Psoas muscle (tissue), 8 donors: ENCODE measurements around the gene MYL3. TPM values are rescaled to one million over a fixed set of nuclear protein-coding genes. Genes with fewer than 3 reads are reported as not detected.

ENCODE experiments used
- ATAC-seq, 4 donors: fragments of 200-7000 bp; cut with Tn5 transposase; one replicate each; pipeline ENCODE4 v1.9.1; 2020; ENCODE audit warnings: moderate library complexity in 3 of 4, mild to moderate bottlenecking in 2 of 4
- DNase-seq, 2 donors: peaks; one replicate each; pipeline ENCODE4 v3.0.0-alpha.2; 2020
- H3K27ac ChIP-seq: fragments of 200-600 bp; one replicate; pipeline ENCODE4 v1.8.0; 2022
- H3K27me3 ChIP-seq, 3 donors: fragments of 200-600 bp in 1 of 3; one replicate each; pipeline versions ENCODE4 v1.6.1 to v1.8.0; 2013 to 2022; ENCODE audit warnings: low read length in 2 of 3, mild to moderate bottlenecking in 2 of 3, moderate library complexity in 1 of 3; ENCODE audit not compliant: insufficient read depth in 3 of 3
- H3K36me3 ChIP-seq, 2 donors: fragments of 200-600 bp in 1 of 2; one replicate each; pipeline versions ENCODE4 v1.6.1 to v1.8.0; 2013 to 2022; ENCODE audit warnings: low read depth in 1 of 2, mild to moderate bottlenecking in 1 of 2, moderate library complexity in 1 of 2; ENCODE audit not compliant: insufficient read depth in 1 of 2
- H3K4me1 ChIP-seq: fragments of 200-600 bp; one replicate; pipeline ENCODE4 v1.8.0; 2022
- H3K4me3 ChIP-seq: fragments of 200-600 bp; one replicate; pipeline ENCODE4 v1.8.0; 2022; ENCODE audit warnings: mild to moderate bottlenecking
- H3K9me3 ChIP-seq: fragments of 200-600 bp; one replicate; pipeline ENCODE4 v1.8.0; 2022
- WGBS, 3 donors: extraction: QIAGEN DNeasy Blood & Tissue Kit; methylation state at CpG; one replicate each; pipeline versions ENCODE4 v1.1.6 to v1.1.7; 2013; 5-methylcytosine and 5-hydroxymethylcytosine counted together
- intact Hi-C, 2 donors: fragments of 100-400 bp; cut with DNase I; formaldehyde crosslinking; loops; one replicate each; pipeline versions ENCODE4 v1.11.0 to v1.14.2; 2022
- polyA plus RNA-seq, 3 donors: library from polyadenylated mRNA; stranded (reverse); fragments of 200-250 nt; gene quantifications; one replicate each; pipeline ENCODE4 v1.2.3, GENCODE V29; 2013
- total RNA-seq, 4 donors: library from RNA; stranded (reverse); fragmentation: NEBNext Ultra II Directional in 2 of 4; extraction: Animal tissue kit (Norgen Biotek cat#: 25700) in 2 of 4; gene quantifications; one replicate each; pipeline versions ENCODE4 v1.2.1 to v1.2.4, GENCODE V29; 2021 to 2023
- TF ChIP-seq, protein P1 (sequence below): fragments of 200-600 bp; IDR thresholded peaks from one replicate; pipeline ENCODE4 v1.8.0; 2022; ENCODE audit warnings: antibody characterized with exemption
- donor health status: healthy with polysubstance abuse.
- donor health status: DM: no; HTN: no; CAD: no; lungs with moderate emphysema.
- donor health status: Bipolar disorder and iron deficiency.
- donor health status: healthy.
- donor health status: DM: yes; HTN: yes; CAD: no.
- donor health status: DM: no; HTN: no; CAD: no.
- donor health status: DM: no; HTN: no; CAD: no.
- donor health status: DM: yes; HTN: yes; CAD: no.

MYL3 gene
- total and polyA plus RNA-seq, 7 donors: 395 to 3,091 (median 1,482) TPM

- no peak overlapping the region for H3K27ac ChIP-seq
- intact Hi-C loops: no loop called here
- 90 to 97% (median 93%) methylated on average over 7 of the region's 7 CpGs for WGBS, 3 donors
- no peak for ATAC-seq
- no peaks in the 10 kb centered on the region for H3K36me3 ChIP-seq
- no peaks in the 10 kb centered on the region for H3K9me3 ChIP-seq
- no peak for DNase-seq
- no peak overlapping the region for H3K4me3 ChIP-seq
- peaks cover 0 to 42% (median 4%) of the 10 kb centered on the region in 3 donors for H3K27me3 ChIP-seq
- peaks cover 4% of the 10 kb centered on the region for H3K4me1 ChIP-seq
- TF ChIP-seq, protein P1, sequence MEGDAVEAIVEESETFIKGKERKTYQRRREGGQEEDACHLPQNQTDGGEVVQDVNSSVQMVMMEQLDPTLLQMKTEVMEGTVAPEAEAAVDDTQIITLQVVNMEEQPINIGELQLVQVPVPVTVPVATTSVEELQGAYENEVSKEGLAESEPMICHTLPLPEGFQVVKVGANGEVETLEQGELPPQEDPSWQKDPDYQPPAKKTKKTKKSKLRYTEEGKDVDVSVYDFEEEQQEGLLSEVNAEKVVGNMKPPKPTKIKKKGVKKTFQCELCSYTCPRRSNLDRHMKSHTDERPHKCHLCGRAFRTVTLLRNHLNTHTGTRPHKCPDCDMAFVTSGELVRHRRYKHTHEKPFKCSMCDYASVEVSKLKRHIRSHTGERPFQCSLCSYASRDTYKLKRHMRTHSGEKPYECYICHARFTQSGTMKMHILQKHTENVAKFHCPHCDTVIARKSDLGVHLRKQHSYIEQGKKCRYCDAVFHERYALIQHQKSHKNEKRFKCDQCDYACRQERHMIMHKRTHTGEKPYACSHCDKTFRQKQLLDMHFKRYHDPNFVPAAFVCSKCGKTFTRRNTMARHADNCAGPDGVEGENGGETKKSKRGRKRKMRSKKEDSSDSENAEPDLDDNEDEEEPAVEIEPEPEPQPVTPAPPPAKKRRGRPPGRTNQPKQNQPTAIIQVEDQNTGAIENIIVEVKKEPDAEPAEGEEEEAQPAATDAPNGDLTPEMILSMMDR: no peak
These were observed 21.7 kb upstream of the MYL3 start for GRCh38 chr3:46884929-46885328.

DNA sequence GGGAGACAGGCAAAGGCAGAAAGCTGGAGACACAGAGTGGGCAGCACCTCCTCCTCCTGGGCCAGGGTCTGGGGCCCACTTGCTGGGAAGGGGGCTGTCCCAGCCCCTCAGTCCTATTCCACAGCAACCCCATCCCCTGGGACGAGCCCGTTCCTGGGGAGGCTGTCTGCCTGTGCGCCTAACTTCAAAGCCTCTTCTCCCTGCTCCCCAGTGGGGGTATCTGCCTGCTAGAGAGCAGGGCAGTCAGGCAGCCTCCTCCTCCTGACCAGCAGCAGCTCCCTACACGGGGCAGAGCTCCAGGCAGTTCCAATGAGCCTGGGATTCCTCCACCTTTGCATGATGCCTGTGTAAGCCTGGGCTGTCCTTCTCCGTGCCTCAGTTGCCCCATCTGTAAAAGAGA lies 21.2 kb upstream of the MYL3 start:
- Histone ChIP-seq H3K27me3 (peaks cover 0 to 42% (median 4%) of the 10 kb centered on the region in 3 donors), H3K27ac (no peak overlapping the region), H3K4me1 (peaks cover 4% of the 10 kb centered on the region), H3K4me3 (no peak overlapping the region), H3K36me3 (no peaks in the 10 kb centered on the region), H3K9me3 (no peaks in the 10 kb centered on the region)
- ATAC-seq (no peak), DNase-seq (no peak)
- WGBS, 3 donors: 77 to 84% (median 82%) methylated on average over 5 of the region's 5 CpGs
- TF ChIP-seq, protein P1: no peak
- intact Hi-C loops: no loop called here

GRCh38 chr3:46883830-46884185 lies 20.6 kb upstream of the MYL3 start:
- Histone ChIP-seq H3K9me3 (no peaks in the 10 kb centered on the region), H3K27ac (no peak overlapping the region), H3K4me1 (peaks cover 4% of the 10 kb centered on the region), H3K27me3 (peaks cover 0 to 42% (median 4%) of the 10 kb centered on the region in 3 donors), H3K4me3 (peak overlapping the region; percentile 71), H3K36me3 (no peaks in the 10 kb centered on the region)
- WGBS, 3 donors: 74 to 79% (median 74%) methylated on average over 4 of the region's 4 CpGs
- TF ChIP-seq, protein P1: no peak
- no peak for ATAC-seq
- intact Hi-C loops: no loop called here
- no peak for DNase-seq

DNA sequence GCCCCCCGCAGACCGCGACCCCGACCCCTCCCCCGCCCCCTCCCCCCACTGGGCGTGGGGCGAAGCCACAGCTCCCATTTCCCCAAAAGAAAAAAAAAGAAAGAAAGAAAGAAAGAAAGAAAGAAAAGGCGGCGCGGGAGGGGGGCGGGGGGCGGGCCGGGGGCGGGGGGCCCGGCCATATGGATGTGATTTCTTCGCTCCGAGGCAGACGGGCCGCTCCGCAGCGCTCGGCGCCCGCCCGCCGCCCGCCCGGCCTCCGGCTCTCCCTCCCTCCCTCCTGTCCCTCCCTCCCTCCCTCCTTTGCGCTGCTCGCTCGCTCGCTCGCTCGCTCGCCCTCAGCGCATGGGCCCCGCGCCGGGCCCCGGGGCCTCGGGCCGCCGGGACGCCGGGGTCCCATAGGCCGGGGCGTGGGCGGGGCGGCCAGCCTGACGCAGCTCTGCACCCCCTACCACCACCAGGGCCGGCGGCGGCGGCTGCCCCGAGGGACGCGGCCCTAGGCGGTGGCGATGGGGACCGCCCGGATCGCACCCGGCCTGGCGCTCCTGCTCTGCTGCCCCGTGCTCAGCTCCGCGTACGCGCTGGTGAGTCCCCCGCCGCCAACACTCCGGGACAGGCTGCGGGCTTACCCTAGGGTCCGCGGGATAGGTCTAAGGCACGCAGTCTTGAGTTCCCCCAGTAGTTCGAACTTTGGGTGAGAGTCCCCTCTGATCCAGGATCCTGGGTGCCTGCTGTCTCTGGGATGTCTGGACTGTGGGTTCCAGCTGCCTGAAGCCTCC lies 20.0 kb upstream of the MYL3 start:
- peak overlapping the region; percentile 71 for H3K4me3 ChIP-seq
- no peak overlapping the region for H3K27ac ChIP-seq
- ATAC-seq (peak; percentile 34 to 74 (median 62)), DNase-seq (no peak)
- no peaks in the 10 kb centered on the region for H3K9me3 ChIP-seq
- H3K4me1 ChIP-seq: peaks cover 4% of the 10 kb centered on the region
- H3K27me3 ChIP-seq: peaks cover 0 to 42% (median 4%) of the 10 kb centered on the region in 3 donors
- TF ChIP-seq, protein P1: no peak
- intact Hi-C loops: no loop called here
- H3K36me3 ChIP-seq: no peaks in the 10 kb centered on the region
- WGBS, 3 donors: 10 to 33% (median 24%) methylated on average over 7 to 61 of the region's 78 CpGs
